GM19351 (cell line): ENCODE measurements around the gene SIK2.

Experiments
- ATAC-seq: cut with Tn5 transposase; IDR thresholded peaks from one replicate; pipeline ENCODE4 v1.9.1; 2021; ENCODE audit warnings: mild to moderate bottlenecking, moderate library complexity; ENCODE audit not compliant: unreplicated experiment

SIK2 gene

GRCh38 chr11:111581341-111581740 lies 20.9 kb upstream of the SIK2 start:
- no peak for ATAC-seq

GRCh38 chr11:111582163-111582562 lies 20.1 kb upstream of the SIK2 start:
- no peak for ATAC-seq

- no peak for ATAC-seq
Measured at GRCh38 chr11:111582881-111583280, 19.4 kb upstream of the SIK2 start.

GRCh38 chr11:111585371-111585770 lies 16.9 kb upstream of the SIK2 start:
- no peak for ATAC-seq

DNA sequence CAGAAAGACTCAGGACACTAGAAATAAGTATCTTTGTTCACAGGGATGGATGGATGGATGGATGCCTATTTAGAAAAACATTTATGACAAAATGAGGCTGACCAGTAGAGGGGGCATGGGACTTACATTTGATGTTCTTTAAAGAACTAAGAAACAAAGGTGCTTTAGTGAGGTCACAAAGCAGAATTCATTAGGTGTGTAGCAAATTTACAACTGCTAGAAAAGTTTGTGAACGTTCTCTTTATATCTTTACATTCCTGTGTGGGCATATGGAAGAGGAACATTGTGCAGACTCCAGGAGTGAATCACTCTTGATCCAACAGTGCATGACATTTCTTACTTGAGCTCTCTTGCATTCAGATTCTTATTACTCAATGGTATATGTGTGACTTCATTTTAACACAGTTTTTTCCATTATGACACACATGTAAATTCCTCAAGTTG lies 15.8 kb upstream of the SIK2 start:
- no peak for ATAC-seq

GRCh38 chr11:111589114-111589513 lies 13.1 kb upstream of the SIK2 start:
- no peak for ATAC-seq

DNA sequence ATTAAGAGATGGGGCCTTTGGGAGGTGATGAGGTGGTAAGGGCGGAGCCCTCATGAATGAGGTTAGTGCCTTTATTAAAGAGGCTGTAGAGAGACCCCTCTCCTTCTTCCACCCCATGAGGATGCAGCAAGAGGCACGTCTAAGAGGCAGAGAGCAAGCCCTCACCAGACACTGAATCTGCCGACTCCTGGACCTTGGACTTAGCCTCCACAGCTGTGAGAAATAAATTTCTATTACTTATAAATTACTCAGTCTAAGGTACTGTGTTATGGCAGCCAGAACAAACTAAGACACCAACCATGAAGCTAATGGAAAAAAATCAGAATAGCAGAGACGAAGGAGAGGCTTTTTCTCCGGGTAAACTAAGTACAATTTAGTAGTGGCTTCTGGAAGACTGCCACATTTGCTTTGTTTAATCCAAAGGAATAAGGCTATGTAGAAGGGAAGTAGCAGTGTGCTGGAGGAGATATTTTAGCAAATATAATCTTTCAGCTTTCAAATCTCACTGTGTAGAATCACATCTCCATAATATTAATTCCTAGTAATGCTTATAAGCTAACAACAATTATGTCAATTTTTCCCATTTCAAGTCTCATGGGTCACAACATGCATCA lies 12.3 kb upstream of the SIK2 start:
- no peak for ATAC-seq

GRCh38 chr11:111591187-111591960 lies 10.9 kb upstream of the SIK2 start:
- no peak for ATAC-seq

DNA sequence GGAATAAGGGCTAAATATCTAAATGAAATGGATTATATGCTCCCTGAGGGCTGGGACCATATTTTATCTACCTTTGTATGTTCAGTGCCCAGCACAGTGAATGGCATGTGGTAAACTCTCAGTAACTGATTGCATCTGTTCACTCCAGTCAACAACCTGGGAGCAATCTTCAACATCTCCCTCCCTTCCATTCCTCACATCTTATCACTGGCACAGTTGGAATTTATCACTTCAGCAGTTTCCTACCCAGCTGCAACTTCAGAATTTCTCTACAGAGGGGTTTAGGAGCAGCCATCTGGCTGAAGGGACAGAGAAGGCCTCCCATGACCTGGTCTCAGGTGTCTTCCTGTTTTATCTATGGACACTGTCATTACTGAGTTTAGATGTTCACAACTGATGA lies 9.8 kb upstream of the SIK2 start:
- no peak for ATAC-seq

DNA sequence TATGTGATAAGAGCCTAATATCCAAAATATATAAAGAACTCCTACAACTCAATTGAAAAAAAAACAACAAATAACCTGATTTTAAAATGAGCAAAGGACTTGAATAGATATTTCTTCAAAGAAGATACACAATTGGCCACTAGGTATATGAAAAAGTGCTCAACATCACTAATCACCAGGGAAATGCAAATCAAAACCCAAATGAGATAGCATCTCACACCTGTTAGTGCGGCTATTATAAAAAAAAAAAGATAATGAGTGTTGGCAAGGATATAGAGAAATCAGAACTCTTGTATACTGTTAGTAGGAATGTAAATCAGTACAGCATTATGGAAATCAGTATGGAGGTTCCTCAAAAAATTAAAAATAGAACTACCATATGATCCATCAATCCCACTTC lies 5.9 kb upstream of the SIK2 start:
- ATAC-seq, result no peak

GRCh38 chr11:111598148-111598547 lies 4.1 kb upstream of the SIK2 start:
- ATAC-seq, result no peak

- ATAC-seq, result no peak
Measured at GRCh38 chr11:111598559-111598958, 3.7 kb upstream of the SIK2 start.

GRCh38 chr11:111601636-111601978 lies 642 bp upstream of the SIK2 start:
- ATAC-seq, result no peak

DNA sequence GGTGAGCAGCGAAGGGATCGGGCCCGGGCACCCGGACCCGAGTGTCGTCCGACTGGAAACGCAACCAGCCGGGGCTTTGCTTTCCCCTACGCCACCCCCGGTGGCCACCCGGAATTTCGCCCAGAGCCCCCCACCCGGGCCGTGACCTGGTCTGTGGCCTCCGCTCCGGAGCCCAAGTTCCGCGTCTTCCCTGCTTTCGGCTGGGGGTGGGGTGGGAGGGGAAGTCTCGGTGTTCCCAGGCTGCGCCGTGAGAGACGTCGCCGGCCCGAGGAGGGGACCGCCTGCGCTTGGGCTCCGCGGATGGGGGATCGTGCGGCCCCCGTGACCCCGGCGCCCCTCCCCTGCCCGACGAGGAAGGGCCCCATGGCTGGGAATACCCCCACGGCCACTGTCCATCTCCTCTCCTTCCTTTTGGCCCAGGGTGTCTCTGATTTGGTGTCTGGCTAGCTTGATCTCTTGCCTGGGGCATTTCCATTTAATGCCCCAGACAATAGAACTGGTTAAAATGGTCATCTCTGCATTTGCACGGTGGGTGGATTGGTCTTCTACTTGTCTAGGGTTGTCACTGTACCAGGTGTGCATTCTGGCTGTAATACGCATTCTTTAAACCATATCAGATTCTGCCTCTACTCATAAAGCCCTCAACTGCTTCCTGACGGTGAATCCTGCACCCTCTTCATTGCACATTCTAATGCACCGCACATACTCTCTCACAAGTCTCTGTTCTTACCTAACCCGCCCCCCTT lies 789 bp downstream of the SIK2 start:
- no peak for ATAC-seq

GRCh38 chr11:111603611-111604130 lies 1.4 kb downstream of the SIK2 start:
- no peak for ATAC-seq

DNA sequence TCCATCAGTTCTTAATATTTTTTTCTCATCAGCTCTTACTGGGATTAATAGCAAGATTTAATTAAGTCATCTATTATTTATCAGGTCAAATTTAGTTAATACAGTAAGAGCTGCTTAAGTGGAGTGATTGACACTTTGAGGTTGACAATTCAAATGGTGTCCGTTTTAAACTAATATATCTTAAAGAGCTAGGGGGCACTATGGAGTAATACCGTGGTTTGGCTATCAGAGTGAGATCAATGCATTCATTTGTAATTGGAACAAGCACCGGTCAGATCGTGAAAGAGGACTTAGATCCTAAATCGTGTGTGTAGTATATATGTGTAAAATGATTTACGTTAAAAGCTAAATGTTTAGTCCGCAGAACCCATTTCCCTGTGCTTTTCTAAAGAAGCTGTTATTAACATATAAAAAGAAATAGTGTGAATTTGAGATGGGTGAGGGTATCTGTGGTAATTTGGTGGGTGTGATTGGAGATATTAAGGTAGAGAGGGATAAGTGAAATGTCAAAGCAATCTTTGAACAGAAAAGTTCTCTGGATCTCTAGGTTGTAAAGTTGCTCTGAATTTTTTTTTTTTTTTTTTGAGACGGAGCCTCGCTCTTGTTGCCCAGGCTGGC lies 2.3 kb downstream of the SIK2 start:
- ATAC-seq, result no peak

GRCh38 chr11:111605681-111606080 lies 3.4 kb downstream of the SIK2 start:
- no peak for ATAC-seq

DNA sequence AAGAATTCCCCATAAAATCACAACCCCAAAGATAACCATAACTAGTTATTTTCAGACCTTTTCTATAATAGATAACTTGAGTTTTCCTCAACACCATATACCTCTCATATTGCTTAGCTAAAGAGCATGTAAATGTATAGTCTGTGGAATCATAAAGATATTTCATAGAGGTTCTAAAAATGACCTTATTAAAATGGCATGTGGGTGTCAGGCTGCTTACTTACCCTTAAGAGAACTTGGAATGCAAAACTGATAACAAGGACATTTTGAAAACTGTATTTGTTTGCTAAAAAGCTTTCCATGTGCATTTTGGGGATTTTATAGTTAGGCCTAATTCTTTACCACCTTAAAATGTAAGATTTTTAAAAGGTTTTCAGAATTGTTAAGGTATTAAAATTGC lies 4.7 kb downstream of the SIK2 start:
- no peak for ATAC-seq

GRCh38 chr11:111607751-111608150 lies 5.5 kb downstream of the SIK2 start:
- ATAC-seq, result no peak

DNA sequence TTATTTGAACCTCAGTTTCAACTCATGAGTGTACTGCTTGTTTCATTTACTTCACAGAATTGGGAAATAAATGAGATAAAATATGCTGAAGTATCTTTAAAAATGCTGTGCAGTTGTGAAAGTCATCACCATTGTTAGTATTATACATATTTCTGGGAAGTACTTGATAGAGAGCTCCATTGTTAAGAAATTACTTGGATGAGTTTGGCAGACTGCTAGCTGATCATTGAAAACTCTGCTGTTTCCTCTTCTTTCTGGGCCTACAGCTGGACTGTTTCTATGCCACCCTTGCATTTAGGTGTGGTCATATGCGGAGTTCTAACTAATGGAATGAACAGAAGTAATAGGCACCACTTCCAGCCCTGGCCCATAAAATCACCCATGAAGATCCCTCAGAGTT lies 10.0 kb downstream of the SIK2 start:
- no peak for ATAC-seq

- no peak for ATAC-seq
Measured at GRCh38 chr11:111617286-111617685, 15.0 kb downstream of the SIK2 start.
